ENCODE results near the gene PTCH1. TPM values are rescaled to one million over a fixed set of nuclear protein-coding genes. Genes with fewer than 3 reads are reported as not detected.

PTCH1 gene
- total and polyA plus RNA-seq, 10 of the 15 experiments (the other 5 are each of a cell fraction or from before 2014, with no cell fraction given): 0.16 to 6.1 (median 2.6) TPM

GRCh38 chr9:95496687-95497086 is 20.1 kb downstream of the PTCH1 start:
- H3K27me3 ChIP-seq (replicated peaks in 1 of 2; ENCODE audit: control insufficient read depth in 2 of 2, insufficient read depth in 2 of 2, low read length in 1 of 2): no peaks in the 10 kb centered on the region
- no peak overlapping the region for H3K4me3 ChIP-seq
- DNase-seq (ENCODE audit: low read depth, low spot score) (no peak), ATAC-seq (no peak), FAIRE-seq (no peak)
- no peaks in the 10 kb centered on the region for H4K20me1 ChIP-seq (ENCODE audit: control insufficient read depth, insufficient read depth)
- ChIA-PET RAD21 (ENCODE audit: unreplicated experiment) (interaction anchor here (1.0 to 1.1 kb wide), 2 partner anchors 9 to 12 kb away, joined by 3 read pairs; no protein-coding TSS in a partner anchor), SMC1A (ENCODE audit: uncharacterized antibody, unreplicated experiment) (interaction anchor here (1.1 kb wide), 1 partner anchor 34 kb away, joined by 9 read pairs; no protein-coding TSS in a partner anchor), POLR2A (interaction anchor here (0.7 kb wide), 1 partner anchor 9 kb away, joined by 4 read pairs; no protein-coding TSS in a partner anchor), CTCF (interaction anchor here (0.8 kb wide), 1 partner anchor 317 kb away, joined by 3 read pairs; no protein-coding TSS in a partner anchor)
- peaks cover 21% of the 10 kb centered on the region for H3K4me1 ChIP-seq (ENCODE audit: control insufficient read depth, insufficient read depth, low read length)
- H2AFZ ChIP-seq (ENCODE audit: control insufficient read depth, low read depth, low read length): no peak overlapping the region
- peaks cover 0 to 5% of the 10 kb centered on the region in 2 experiments; a peak in 1 of 4 replicates for H3K36me3 ChIP-seq (ENCODE audit: control insufficient read depth in 2 of 2, insufficient read depth in 2 of 2, low read length in 1 of 2)
- no peak overlapping the region for H3K27ac ChIP-seq (ENCODE audit: control insufficient read depth, insufficient read depth)
- no TSS peak for BruUV-seq (replicated peaks)
- no peak overlapping the region for H3K9ac ChIP-seq (ENCODE audit: control insufficient read depth, insufficient read depth, low read length)
- no peaks in the 10 kb centered on the region for H3K9me3 ChIP-seq (replicated peaks; ENCODE audit: control insufficient read depth, insufficient read depth, low read length)
- in situ Hi-C loops (cut with MboI) (no loop called here), intact Hi-C loops (cut with micrococcal nuclease; ENCODE audit: unreplicated experiment) (no loop called here)
- TF ChIP-seq CHD2 (IDR thresholded peaks at IDR 0.05; ENCODE audit: borderline replicate concordance, low read depth, low read length) (no peak), ZSCAN29 (IDR thresholded peaks at IDR 0.05) (no peak), GATAD2B (conservative IDR thresholded peaks at IDR 0.05; ENCODE audit: low read depth) (no peak), RELB (IDR thresholded peaks at IDR 0.05; ENCODE audit: low read depth) (no peak)
- no peak overlapping the region for H3K4me2 ChIP-seq (ENCODE audit: control insufficient read depth, insufficient read depth)
- peaks cover 10% of the 10 kb centered on the region for H3K79me2 ChIP-seq (ENCODE audit: control insufficient read depth, insufficient read depth, low read length)
- 95% methylated on average over 2 of the region's 2 CpGs for WGBS (ENCODE audit: insufficient coverage, insufficient replicate concordance, low lambda C conversion rate, missing lambda C conversion rate)

DNA sequence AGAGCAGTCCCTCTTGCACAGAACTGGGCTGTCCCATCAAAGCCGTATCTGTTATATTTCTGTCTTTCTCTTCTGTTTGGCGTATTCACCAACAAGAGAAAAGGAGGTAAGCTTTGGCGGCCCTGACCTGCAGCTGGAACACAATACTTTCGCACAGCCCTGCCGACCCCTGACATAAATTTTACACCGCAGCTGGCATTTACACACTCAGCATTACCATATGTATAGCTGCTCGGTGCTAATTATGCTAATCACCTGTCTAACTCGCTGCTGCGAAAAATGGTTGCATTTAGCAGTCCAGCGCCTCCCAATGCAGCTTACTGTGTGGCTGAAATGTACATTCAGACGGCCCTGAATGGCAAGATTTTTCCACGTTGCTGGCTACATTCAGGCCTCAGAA is 20.8 kb downstream of the PTCH1 start:
- no peak overlapping the region for H3K27ac ChIP-seq (ENCODE audit: control insufficient read depth, insufficient read depth)
- ChIA-PET SMC1A (ENCODE audit: uncharacterized antibody, unreplicated experiment) (interaction anchor here (1.1 to 1.9 kb wide), 4 partner anchors 9 to 33 kb away, joined by 3 to 9 read pairs (median 6); no protein-coding TSS in a partner anchor), RAD21 (ENCODE audit: unreplicated experiment) (interaction anchor here (1.0 to 1.4 kb wide), 5 partner anchors 9 to 16 kb away, joined by 3 to 5 read pairs (median 3); no protein-coding TSS in a partner anchor), POLR2A (interaction anchor here (1.1 to 2.3 kb wide), 3 partner anchors 8 to 33 kb away, joined by 3 to 17 read pairs (median 7); no protein-coding TSS in a partner anchor), CTCF (interaction anchor here (0.8 to 1.7 kb wide), 2 partner anchors 8 to 316 kb away, joined by 3 to 7 read pairs; no protein-coding TSS in a partner anchor)
- H3K27me3 ChIP-seq (replicated peaks in 1 of 2; ENCODE audit: control insufficient read depth in 2 of 2, insufficient read depth in 2 of 2, low read length in 1 of 2): no peaks in the 10 kb centered on the region
- H3K4me3 ChIP-seq: no peak overlapping the region
- no peaks in the 10 kb centered on the region for H3K9me3 ChIP-seq (replicated peaks; ENCODE audit: control insufficient read depth, insufficient read depth, low read length)
- in situ Hi-C loops (cut with MboI) (no loop called here), intact Hi-C loops (cut with micrococcal nuclease; ENCODE audit: unreplicated experiment) (no loop called here)
- H3K4me1 ChIP-seq (ENCODE audit: control insufficient read depth, insufficient read depth, low read length): peaks cover 20% of the 10 kb centered on the region
- ATAC-seq (no peak), FAIRE-seq (no peak), DNase-seq (ENCODE audit: low read depth, low spot score) (no peak)
- peaks cover 0 to 5% of the 10 kb centered on the region in 2 experiments; a peak in 1 of 4 replicates for H3K36me3 ChIP-seq (ENCODE audit: control insufficient read depth in 2 of 2, insufficient read depth in 2 of 2, low read length in 1 of 2)
- no peaks in the 10 kb centered on the region for H4K20me1 ChIP-seq (ENCODE audit: control insufficient read depth, insufficient read depth)
- H3K4me2 ChIP-seq (ENCODE audit: control insufficient read depth, insufficient read depth): peak overlapping the region; percentile 95
- BruUV-seq (replicated peaks): no TSS peak
- WGBS (ENCODE audit: insufficient coverage, insufficient replicate concordance, low lambda C conversion rate, missing lambda C conversion rate): 87% methylated on average over 12 of the region's 12 CpGs
- H2AFZ ChIP-seq (ENCODE audit: control insufficient read depth, low read depth, low read length): no peak overlapping the region
- no peak overlapping the region for H3K9ac ChIP-seq (ENCODE audit: control insufficient read depth, insufficient read depth, low read length)
- peaks cover 11% of the 10 kb centered on the region for H3K79me2 ChIP-seq (ENCODE audit: control insufficient read depth, insufficient read depth, low read length)
- TF ChIP-seq NFYB (IDR thresholded peaks at IDR 0.05; ENCODE audit: insufficient read depth, low read depth, low read length): no peak
- TF ChIP-seq, protein P1, sequence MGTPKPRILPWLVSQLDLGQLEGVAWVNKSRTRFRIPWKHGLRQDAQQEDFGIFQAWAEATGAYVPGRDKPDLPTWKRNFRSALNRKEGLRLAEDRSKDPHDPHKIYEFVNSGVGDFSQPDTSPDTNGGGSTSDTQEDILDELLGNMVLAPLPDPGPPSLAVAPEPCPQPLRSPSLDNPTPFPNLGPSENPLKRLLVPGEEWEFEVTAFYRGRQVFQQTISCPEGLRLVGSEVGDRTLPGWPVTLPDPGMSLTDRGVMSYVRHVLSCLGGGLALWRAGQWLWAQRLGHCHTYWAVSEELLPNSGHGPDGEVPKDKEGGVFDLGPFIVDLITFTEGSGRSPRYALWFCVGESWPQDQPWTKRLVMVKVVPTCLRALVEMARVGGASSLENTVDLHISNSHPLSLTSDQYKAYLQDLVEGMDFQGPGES (IDR thresholded peaks at IDR 0.05): no peak
- TF ChIP-seq IKZF1 (conservative IDR thresholded peaks at IDR 0.05): no peak
- no peak for TF ChIP-seq SMC3 (IDR thresholded peaks at IDR 0.05; ENCODE audit: borderline replicate concordance, low read length)
- TF ChIP-seq SREBF1 (IDR thresholded peaks at IDR 0.05; ENCODE audit: low read length): no peak
- no peak for TF ChIP-seq TCF12 (IDR thresholded peaks at IDR 0.05; ENCODE audit: low read depth, low read length)
- no peak for TF ChIP-seq LARP7 (IDR thresholded peaks at IDR 0.05)
- TF ChIP-seq JUNB (IDR thresholded peaks at IDR 0.05): no peak
- TF ChIP-seq MYB (IDR thresholded peaks at IDR 0.05; ENCODE audit: borderline replicate concordance, low read depth, low read length): no peak
- no peak for TF ChIP-seq ZNF384 (IDR thresholded peaks at IDR 0.05; ENCODE audit: borderline replicate concordance, low read depth, low read length)
- TF ChIP-seq GABPA (IDR thresholded peaks at IDR 0.05; ENCODE audit: low read depth): no peak
- no peak for TF ChIP-seq SIN3A (IDR thresholded peaks at IDR 0.05; ENCODE audit: low read depth, low read length)
- TF ChIP-seq CHD1 (IDR thresholded peaks at IDR 0.05; ENCODE audit: low read depth, low read length): no peak

All from GM12878 (cell line).